Stimulated activated CD8-positive, alpha-beta memory T cell treated with anti-CD3 and anti-CD28 coated beads, Interleukin-7, amount 100 ng/mL, for 24 hours (primary cell): ENCODE results near the gene TEK.
"Not testable (repeated sequence)": the region's sequence is repeated elsewhere in the genome, so short reads cannot be mapped to it uniquely, and the experiment has no call there.

Experiments
- DNase-seq: peaks from one replicate; pipeline ENCODE4 v3.0.0-alpha.2; 2020; ENCODE audit warnings: low read depth

The TEK gene

DNA sequence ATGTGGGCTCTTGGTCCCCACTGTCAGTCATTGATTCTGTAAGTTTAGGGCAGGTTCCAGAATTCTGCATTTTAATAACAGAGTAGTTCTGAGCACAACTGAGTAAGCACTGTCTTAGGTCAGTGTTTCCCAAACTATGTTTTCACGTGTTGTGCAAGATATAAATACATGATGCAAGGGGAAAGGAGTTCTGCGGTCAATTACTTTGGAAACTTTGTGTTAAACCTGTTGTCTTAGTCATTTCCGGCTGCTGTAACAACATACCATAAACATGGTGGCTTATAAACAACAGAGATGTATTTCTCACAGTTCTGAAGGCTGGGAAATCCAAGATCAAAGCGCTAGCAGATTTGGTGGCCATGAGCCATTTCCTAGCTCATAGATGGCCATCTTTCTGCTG, 118.2 kb downstream of the TEK start:
- DNase-seq, result no peak

DNA sequence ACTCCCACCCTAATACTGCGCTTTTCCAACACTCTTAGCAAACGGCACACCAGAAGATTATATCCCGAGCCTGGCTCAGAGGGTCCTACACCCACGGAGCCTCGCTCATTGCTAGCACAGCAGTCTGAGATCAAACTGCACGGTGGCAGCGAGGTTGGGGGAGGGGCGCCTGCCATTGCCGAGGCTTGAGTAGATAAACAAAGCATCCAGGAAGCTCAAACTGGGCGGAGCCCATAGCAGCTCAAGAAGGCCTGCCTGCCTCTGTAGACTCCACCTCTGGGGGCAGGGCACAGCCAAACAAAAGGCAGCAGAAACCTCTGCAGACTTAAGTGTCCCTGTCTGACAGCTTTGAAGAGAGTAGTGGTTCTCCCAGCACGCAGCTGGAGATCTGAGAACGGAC, 130.6 kb downstream of the TEK start:
- not testable (repeated sequence) for DNase-seq

GRCh38 chr9:27247756-27248155, 138.7 kb downstream of the TEK start:
- DNase-seq, result no peak

GRCh38 chr9:27248702-27249101, 139.7 kb downstream of the TEK start:
- DNase-seq, result no peak

DNA sequence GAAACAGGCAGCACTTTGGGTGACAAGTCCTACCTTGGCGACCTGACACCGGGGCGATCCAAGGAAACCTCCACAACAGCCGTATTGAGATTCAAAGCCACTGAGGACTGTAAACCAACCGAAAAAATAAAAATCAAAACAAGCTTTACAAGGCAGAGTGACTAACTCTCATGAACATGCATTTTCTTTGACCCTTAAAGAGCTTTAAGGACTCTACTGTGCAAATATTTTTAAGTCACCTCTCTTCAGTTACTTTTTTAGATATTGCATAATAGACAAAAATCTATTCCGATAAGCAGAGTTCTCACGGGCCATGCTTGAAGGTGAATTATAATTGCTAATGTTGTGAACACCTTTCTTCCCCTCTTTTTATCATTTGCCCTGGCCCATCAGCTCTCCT, 149.6 kb downstream of the TEK start:
- DNase-seq, result no peak

GRCh38 chr9:27260789-27261516, 151.9 kb downstream of the TEK start:
- DNase-seq, result no peak

GRCh38 chr9:27261517-27262211, 152.6 kb downstream of the TEK start:
- no peak for DNase-seq

GRCh38 chr9:27272103-27272502, 163.1 kb downstream of the TEK start:
- DNase-seq, result no peak

GRCh38 chr9:27273186-27273585, 164.2 kb downstream of the TEK start:
- DNase-seq, result no peak

GRCh38 chr9:27276193-27277030, 167.4 kb downstream of the TEK start:
- DNase-seq, result no peak

DNA sequence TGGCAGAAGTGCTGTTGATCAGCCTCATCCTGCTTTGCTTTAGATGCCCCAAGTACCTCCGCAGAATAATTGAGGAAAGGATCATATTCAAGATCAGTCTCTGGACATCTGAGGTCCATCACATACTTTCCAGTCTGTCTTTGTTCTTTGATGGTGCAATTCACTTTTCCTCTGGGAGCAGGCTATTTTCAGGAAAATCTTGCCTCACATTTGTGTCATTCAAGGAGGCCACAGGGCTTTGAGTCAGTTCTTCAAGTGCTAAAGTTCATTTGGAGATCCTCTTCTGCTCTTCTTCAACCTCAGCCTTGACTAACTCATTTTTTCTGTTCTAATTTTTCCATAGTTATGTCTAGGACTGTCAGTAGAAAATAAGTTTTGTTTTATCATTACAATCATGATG, 169.3 kb downstream of the TEK start:
- DNase-seq, result no peak

DNA sequence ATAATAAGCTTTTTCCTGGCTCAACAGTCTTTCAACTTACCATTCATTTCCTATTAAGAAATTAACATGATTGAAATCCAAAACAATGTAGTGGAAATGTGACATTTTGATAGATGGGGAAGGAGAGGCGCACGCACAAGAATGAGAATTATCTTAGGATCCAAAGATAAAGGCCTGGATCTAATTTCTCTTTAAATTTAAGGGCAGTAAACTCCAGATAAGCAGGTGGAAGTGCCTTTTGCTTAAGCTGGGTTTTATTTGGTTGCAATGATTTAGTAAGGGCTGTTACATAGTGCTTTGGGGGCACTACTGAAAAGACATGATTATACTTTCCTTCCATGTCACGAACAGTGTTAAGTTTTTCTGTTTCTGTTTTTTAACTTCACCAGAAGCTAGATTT, 170.6 kb downstream of the TEK start:
- DNase-seq, result no peak
